MCF 10A (cell line): ENCODE data around the gene HADHA. TPM values are rescaled to one million over a fixed set of nuclear protein-coding genes. Genes with fewer than 3 reads are reported as not detected.

Source experiments
- BruUV-seq: library from RNA; stranded (reverse); fragments of 400-500 nt; replicated peaks from 2 replicates; lab custom pipeline; 2021; lab: Mats Ljungman, UMichigan
- CTCF ChIA-PET: fragments of 300-600 bp; sonication (Branson Sonifier 250); formaldehyde crosslinking; extraction: SDS; loops from one replicate; lab custom pipeline; 2021; ENCODE audit warnings: antibody characterized with exemption, inconsistent platforms; lab: Yijun Ruan, JAX
- POLR2A ChIA-PET: fragments of 300-600, 350-650 bp; sonication (Branson Sonifier 250); formaldehyde crosslinking; extraction: SDS; loops from one replicate; lab custom pipeline; 2020; ENCODE audit warnings: antibody characterized with exemption, inconsistent platforms; lab: Yijun Ruan, JAX
- DNase-seq: peaks from one replicate; pipeline ENCODE4 v3.0.0-alpha.2; 2018; ENCODE audit not compliant: unreplicated experiment
- H3K27ac Mint-ChIP-seq: one replicate; pipeline ENCODE4 v1.8.0; 2022; ENCODE audit warnings: mild to moderate bottlenecking, low read depth, mixed read lengths; ENCODE audit not compliant: unreplicated experiment
- H3K27me3 Mint-ChIP-seq: one replicate; pipeline ENCODE4 v1.8.0; 2022; ENCODE audit warnings: mixed read lengths; ENCODE audit not compliant: insufficient read depth, unreplicated experiment
- H3K36me3 Mint-ChIP-seq: one replicate; pipeline ENCODE4 v1.8.0; 2022; ENCODE audit warnings: mild to moderate bottlenecking, moderate library complexity, mixed read lengths; ENCODE audit not compliant: insufficient read depth, unreplicated experiment
- H3K4me1 Mint-ChIP-seq: one replicate; pipeline ENCODE4 v1.8.0; 2022; ENCODE audit warnings: mixed read lengths; ENCODE audit not compliant: insufficient read depth, unreplicated experiment
- H3K4me3 Mint-ChIP-seq: one replicate; pipeline ENCODE4 v1.8.0; 2022; ENCODE audit warnings: mild to moderate bottlenecking, moderate library complexity, mixed read lengths; ENCODE audit not compliant: unreplicated experiment
- H3K9me3 Mint-ChIP-seq: one replicate; pipeline ENCODE4 v1.8.0; 2022; ENCODE audit warnings: mixed read lengths; ENCODE audit not compliant: unreplicated experiment
- CTCF ChIP-seq: fragments of 200-600 bp; IDR thresholded peaks from one replicate; pipeline ENCODE4 v1.8.0; 2022; ENCODE audit warnings: antibody characterized with exemption, mild to moderate bottlenecking; ENCODE audit not compliant: unreplicated experiment
- intact Hi-C: fragments of 100-400 bp; cut with micrococcal nuclease; formaldehyde crosslinking; loops from 2 replicates; pipeline ENCODE4 v1.14.1; 2022
- total RNA-seq: library from RNA; stranded (reverse); gene quantifications from 2 replicates; pipeline ENCODE4 v1.2.3, GENCODE V29; 2022

Gene HADHA
- total RNA-seq, 1 experiment from 2014 or later, result 152 TPM

GRCh38 chr2:26165403-26165802 is 79.0 kb downstream of the HADHA start:
- H3K27ac Mint-ChIP-seq, result no peak overlapping the region
- no peak overlapping the region for H3K4me3 Mint-ChIP-seq
- no peak for DNase-seq
- POLR2A ChIA-PET, result no interaction called here
- peaks cover 5% of the 10 kb centered on the region for H3K36me3 Mint-ChIP-seq
- H3K9me3 Mint-ChIP-seq, result no peaks in the 10 kb centered on the region
- H3K4me1 Mint-ChIP-seq, result no peaks in the 10 kb centered on the region
- CTCF ChIA-PET, result interaction anchor here (0.6 kb wide), 1 partner anchor 35 kb away, joined by 3 read pairs; no protein-coding TSS in a partner anchor
- intact Hi-C loops, result no loop called here
- no peaks in the 10 kb centered on the region for H3K27me3 Mint-ChIP-seq
- TF ChIP-seq CTCF, result no peak
- no TSS peak for BruUV-seq

- POLR2A ChIA-PET, result interaction anchor here (0.6 kb wide), 1 partner anchor 689 kb away, joined by 3 read pairs; no protein-coding TSS in a partner anchor
- no TSS peak for BruUV-seq
- Mint-ChIP-seq H3K4me1 (no peaks in the 10 kb centered on the region), H3K9me3 (no peaks in the 10 kb centered on the region), H3K27me3 (no peaks in the 10 kb centered on the region), H3K36me3 (peaks cover 5% of the 10 kb centered on the region), H3K4me3 (no peak overlapping the region), H3K27ac (no peak overlapping the region)
- TF ChIP-seq CTCF, result no peak
- no peak for DNase-seq
- CTCF ChIA-PET, result no interaction called here
- intact Hi-C loops, result no loop called here
Observed at GRCh38 chr2:26164641-26165211, 79.7 kb downstream of the HADHA start.

GRCh38 chr2:26164231-26164630 is 80.2 kb downstream of the HADHA start:
- TF ChIP-seq CTCF, result no peak
- Mint-ChIP-seq H3K4me3 (no peak overlapping the region), H3K4me1 (no peaks in the 10 kb centered on the region), H3K27me3 (no peaks in the 10 kb centered on the region), H3K9me3 (no peaks in the 10 kb centered on the region), H3K36me3 (peaks cover 5% of the 10 kb centered on the region), H3K27ac (no peak overlapping the region)
- CTCF ChIA-PET, result no interaction called here
- POLR2A ChIA-PET, result interaction anchor here (0.6 kb wide), 1 partner anchor 690 kb away, joined by 3 read pairs; no protein-coding TSS in a partner anchor
- DNase-seq, result no peak
- BruUV-seq, result no TSS peak
- intact Hi-C loops, result no loop called here

GRCh38 chr2:26162963-26163362 is 81.5 kb downstream of the HADHA start:
- no TSS peak for BruUV-seq
- POLR2A ChIA-PET, result no interaction called here
- no peaks in the 10 kb centered on the region for H3K9me3 Mint-ChIP-seq
- no peaks in the 10 kb centered on the region for H3K4me1 Mint-ChIP-seq
- intact Hi-C loops, result no loop called here
- H3K27me3 Mint-ChIP-seq, result no peaks in the 10 kb centered on the region
- H3K4me3 Mint-ChIP-seq, result no peak overlapping the region
- H3K27ac Mint-ChIP-seq, result no peak overlapping the region
- no peaks in the 10 kb centered on the region for H3K36me3 Mint-ChIP-seq
- no peak for TF ChIP-seq CTCF
- no peak for DNase-seq
- CTCF ChIA-PET, result no interaction called here
